ENCODE data around the gene TDRD7.
"Not testable (repeated sequence)": the region's sequence is repeated elsewhere in the genome, so short reads cannot be mapped to it uniquely, and the experiment has no call there.

The TDRD7 gene

GRCh38 chr9:97431044-97431441, 19.1 kb downstream of the TDRD7 start:
- DNase-seq = no peak

- DNase-seq = no peak
Measured at GRCh38 chr9:97431549-97432143, 19.8 kb downstream of the TDRD7 start.

- DNase-seq = no peak
Measured at GRCh38 chr9:97437051-97437600, 25.2 kb downstream of the TDRD7 start.

- DNase-seq = no peak
Measured at GRCh38 chr9:97438257-97438656, 26.4 kb downstream of the TDRD7 start.

- no peak for DNase-seq
Measured at GRCh38 chr9:97438666-97439065, 26.8 kb downstream of the TDRD7 start.

GRCh38 chr9:97440160-97440559, 28.3 kb downstream of the TDRD7 start:
- no peak for DNase-seq

- DNase-seq = no peak
Measured at GRCh38 chr9:97441729-97442128, 29.8 kb downstream of the TDRD7 start.

- DNase-seq = no peak
Measured at GRCh38 chr9:97445119-97445701, 33.3 kb downstream of the TDRD7 start.

- DNase-seq = peak; percentile 62
Measured at GRCh38 chr9:97447001-97447400, 35.1 kb downstream of the TDRD7 start.

GRCh38 chr9:97453573-97453972, 41.7 kb downstream of the TDRD7 start:
- DNase-seq = not testable (repeated sequence)

- DNase-seq = not testable (repeated sequence)
Measured at GRCh38 chr9:97456841-97457240, 44.9 kb downstream of the TDRD7 start.

GRCh38 chr9:97459326-97459725, 47.4 kb downstream of the TDRD7 start:
- DNase-seq = peak; percentile 53

- DNase-seq = no peak
Measured at GRCh38 chr9:97462159-97462558, 50.3 kb downstream of the TDRD7 start.

GRCh38 chr9:97462914-97463313, 51.0 kb downstream of the TDRD7 start:
- DNase-seq = no peak

GRCh38 chr9:97468658-97469448, 57.0 kb downstream of the TDRD7 start:
- DNase-seq = no peak

- no peak for DNase-seq
Measured at GRCh38 chr9:97470076-97470475, 58.2 kb downstream of the TDRD7 start.

GRCh38 chr9:97473717-97474116, 61.8 kb downstream of the TDRD7 start:
- no peak for DNase-seq

GRCh38 chr9:97474372-97474925, 62.6 kb downstream of the TDRD7 start:
- no peak for DNase-seq

GRCh38 chr9:97475059-97475458, 63.2 kb downstream of the TDRD7 start:
- DNase-seq = no peak

GRCh38 chr9:97478301-97478981, 66.5 kb downstream of the TDRD7 start:
- DNase-seq = no peak

- DNase-seq = no peak
Measured at GRCh38 chr9:97479496-97480159, 67.7 kb downstream of the TDRD7 start.

- DNase-seq = no peak
Measured at GRCh38 chr9:97480174-97480573, 68.3 kb downstream of the TDRD7 start.
